ENCODE results near the gene CCDC6. TPM values are rescaled to one million over a fixed set of nuclear protein-coding genes. Genes with fewer than 3 reads are reported as not detected.

The CCDC6 gene
- total and polyA plus RNA-seq, 9 of the 15 experiments (the other 6 are each of a cell fraction or from before 2014, with no cell fraction given): 10.4 to 41.0 (median 20.9) TPM

DNA sequence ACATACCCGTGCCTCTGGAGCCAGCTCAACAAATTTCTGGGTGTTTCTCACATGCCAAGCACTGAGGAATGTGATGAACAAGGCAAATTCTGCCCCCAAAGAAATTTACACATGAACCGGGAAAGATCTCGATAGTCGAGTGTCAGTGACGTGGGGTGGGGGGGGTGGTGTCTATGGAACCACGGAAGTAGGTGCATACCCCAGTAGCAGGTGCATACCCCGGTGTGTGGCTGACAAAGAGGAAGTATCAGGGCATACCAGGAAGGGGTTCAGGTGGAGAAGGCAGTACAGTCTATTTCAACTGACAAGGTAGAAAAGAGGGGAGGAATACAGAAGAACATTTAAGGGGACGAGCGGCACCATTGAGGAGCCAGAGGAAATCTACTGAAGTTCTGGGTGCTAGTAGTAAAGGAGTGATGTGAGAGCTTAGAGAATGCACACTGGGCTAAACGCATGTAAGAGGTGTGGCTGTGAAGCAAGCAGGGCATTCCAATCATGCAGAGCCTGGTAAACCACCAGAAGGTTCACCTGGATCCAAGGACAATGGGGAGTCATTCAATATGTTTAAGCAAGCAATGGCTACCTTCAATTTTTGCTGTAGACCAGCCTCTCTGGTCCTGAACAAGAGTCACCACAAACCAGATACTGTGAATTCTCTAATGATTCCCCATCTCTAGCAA, 6.2 kb downstream of the CCDC6 start:
- H3K36me3 ChIP-seq (ENCODE audit: control insufficient read depth, insufficient read depth, low read length): peaks cover 33% of the 10 kb centered on the region
- no peak overlapping the region for H3K4me2 ChIP-seq (ENCODE audit: insufficient read depth, low read length)
- no peaks in the 10 kb centered on the region for H3K9me1 ChIP-seq (ENCODE audit: control insufficient read depth, insufficient read depth, low read length)
- BruUV-seq (replicated peaks): no TSS peak
- WGBS (ENCODE audit: insufficient coverage, low coverage, missing lambda C conversion rate): 77% methylated on average over 10 of the region's 10 CpGs
- TF ChIP-seq ZNF263 (CRISPR knock-in tag; IDR thresholded peaks at IDR 0.05; ENCODE audit: borderline replicate concordance) (no peak), SPI1 (IDR thresholded peaks at IDR 0.05; ENCODE audit: borderline replicate concordance, low read depth, low read length) (no peak), TAF1 (IDR thresholded peaks at IDR 0.05; ENCODE audit: control insufficient read depth, extremely low read depth, insufficient read depth, low read length, severe bottlenecking) (no peak), JUND (IDR thresholded peaks at IDR 0.05; ENCODE audit: borderline replicate concordance, low read depth, low read length) (no peak), JUND (tag; IDR thresholded peaks at IDR 0.05; ENCODE audit: borderline replicate concordance, low read depth, low read length) (no peak), PTBP1 (IDR thresholded peaks at IDR 0.05; ENCODE audit: low read depth, low read length) (no peak), ILK (tag; IDR thresholded peaks at IDR 0.05; ENCODE audit: borderline replicate concordance, low read depth) (no peak), COPS2 (conservative IDR thresholded peaks at IDR 0.05) (no peak), KLF6 (CRISPR knock-in tag; IDR thresholded peaks at IDR 0.05; ENCODE audit: borderline replicate concordance) (no peak), BDP1 (IDR thresholded peaks at IDR 0.05; ENCODE audit: insufficient read depth, insufficient read length) (no peak), TGIF2 (CRISPR knock-in tag; IDR thresholded peaks at IDR 0.05) (no peak)
- TF ChIP-seq, protein P1, sequence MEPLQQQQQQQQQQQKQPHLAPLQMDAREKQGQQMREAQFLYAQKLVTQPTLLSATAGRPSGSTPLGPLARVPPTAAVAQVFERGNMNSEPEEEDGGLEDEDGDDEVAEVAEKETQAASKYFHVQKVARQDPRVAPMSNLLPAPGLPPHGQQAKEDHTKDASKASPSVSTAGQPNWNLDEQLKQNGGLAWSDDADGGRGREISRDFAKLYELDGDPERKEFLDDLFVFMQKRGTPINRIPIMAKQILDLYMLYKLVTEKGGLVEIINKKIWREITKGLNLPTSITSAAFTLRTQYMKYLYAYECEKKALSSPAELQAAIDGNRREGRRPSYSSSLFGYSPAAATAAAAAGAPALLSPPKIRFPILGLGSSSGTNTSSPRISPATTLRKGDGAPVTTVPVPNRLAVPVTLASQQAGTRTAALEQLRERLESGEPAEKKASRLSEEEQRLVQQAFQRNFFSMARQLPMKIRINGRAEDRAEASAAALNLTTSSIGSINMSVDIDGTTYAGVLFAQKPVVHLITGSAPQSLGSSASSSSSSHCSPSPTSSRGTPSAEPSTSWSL (CRISPR knock-in tag; IDR thresholded peaks at IDR 0.05; ENCODE audit: borderline replicate concordance): no peak
- peaks cover 6% of the 10 kb centered on the region; the same call in 1 of the 2 replicates for H4K20me1 ChIP-seq (replicated peaks; ENCODE audit: control insufficient read depth, insufficient read depth, low read length)
- intact Hi-C loops (cut with micrococcal nuclease): no loop called here
- CTCF ChIA-PET (ENCODE audit: low intra/inter-chr PET ratio): no interaction called here
- peaks cover 6 to 46% of the 10 kb centered on the region in 2 experiments for H3K4me1 ChIP-seq (replicated peaks in 1 of 2; ENCODE audit: control insufficient read depth in 2 of 2, insufficient read depth in 2 of 2, low read length in 2 of 2)
- no peak overlapping the region for H3K27ac ChIP-seq (ENCODE audit: extremely low read depth, low read depth, low read length)
- peaks cover 98% of the 10 kb centered on the region for H3K79me2 ChIP-seq (ENCODE audit: control insufficient read depth, insufficient read depth, low read length)
- no peak for DNase-seq (ENCODE audit: extremely low read depth in 1 of 4, low spot score in 3 of 4)
- POLR2A ChIA-PET: interaction anchor here (0.6 to 1.9 kb wide), 3 partner anchors 8 to 158 kb away, joined by 3 to 6 read pairs (median 3); no protein-coding TSS in a partner anchor
- no peak for FAIRE-seq
- no peaks in the 10 kb centered on the region for H3K9me3 ChIP-seq (replicated peaks; ENCODE audit: control insufficient read depth, insufficient read depth, low read depth, low read length)
- no peak overlapping the region for H2AFZ ChIP-seq (ENCODE audit: low read depth, low read length)
- H3K4me3 ChIP-seq: no peak overlapping the region
- in situ Hi-C loops (cut with MboI): no loop called here
- H3K27me3 ChIP-seq (ENCODE audit: control insufficient read depth in 2 of 2, insufficient read depth in 2 of 2, low read length in 2 of 2): no peaks in the 10 kb centered on the region
- no peak for ATAC-seq
- H3K9ac ChIP-seq (ENCODE audit: insufficient read depth in 1 of 2, low read depth in 2 of 2, low read length in 2 of 2): no peak overlapping the region
